ENCODE results near the gene KIF3C. TPM values are rescaled to one million over a fixed set of nuclear protein-coding genes. Genes with fewer than 3 reads are reported as not detected.

Gene KIF3C
- total RNA-seq, 2 donors from 2014 or later = 2.6 to 24.4 TPM

DNA sequence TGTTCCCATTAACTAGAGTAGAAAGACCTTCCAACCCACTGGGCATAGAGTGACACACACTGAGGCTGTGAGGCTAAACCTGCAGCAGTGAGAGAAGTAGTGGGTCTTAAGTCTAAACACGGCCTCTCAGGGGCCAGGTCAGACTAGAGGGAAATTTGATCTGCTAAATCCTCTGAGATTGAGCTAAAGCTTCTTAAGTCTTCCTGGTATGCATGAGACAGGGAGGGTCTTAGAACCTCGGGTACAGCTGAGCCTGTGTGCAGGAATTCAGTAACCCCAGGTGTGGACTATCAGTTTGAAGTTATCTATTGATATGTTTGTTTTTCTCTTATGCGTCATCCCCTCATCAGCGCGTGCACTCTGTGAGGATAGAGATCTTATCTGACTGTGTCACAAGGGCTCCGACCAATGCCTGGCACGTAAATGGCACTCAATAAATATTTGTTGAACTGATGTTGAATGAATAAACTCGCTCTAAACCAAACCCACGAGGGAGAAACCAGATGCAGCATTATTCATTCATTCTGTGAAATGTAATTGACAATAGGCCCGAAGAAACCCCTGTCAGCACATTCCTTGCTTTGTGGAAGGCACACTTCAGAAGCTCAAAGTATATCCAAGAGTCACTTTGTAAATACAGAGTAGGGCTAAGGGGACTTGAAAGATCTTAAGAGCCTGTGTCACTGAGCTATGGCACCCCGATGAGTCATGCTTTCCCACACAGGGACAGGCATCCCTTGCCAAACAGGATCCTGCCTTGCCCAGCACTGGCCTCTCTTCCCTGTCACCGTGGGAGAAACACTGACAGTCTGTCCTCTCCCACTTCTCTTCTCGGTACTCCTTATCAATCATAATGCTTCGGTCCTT is 29.9 kb upstream of the KIF3C start:
- TF ChIP-seq, protein P1, sequence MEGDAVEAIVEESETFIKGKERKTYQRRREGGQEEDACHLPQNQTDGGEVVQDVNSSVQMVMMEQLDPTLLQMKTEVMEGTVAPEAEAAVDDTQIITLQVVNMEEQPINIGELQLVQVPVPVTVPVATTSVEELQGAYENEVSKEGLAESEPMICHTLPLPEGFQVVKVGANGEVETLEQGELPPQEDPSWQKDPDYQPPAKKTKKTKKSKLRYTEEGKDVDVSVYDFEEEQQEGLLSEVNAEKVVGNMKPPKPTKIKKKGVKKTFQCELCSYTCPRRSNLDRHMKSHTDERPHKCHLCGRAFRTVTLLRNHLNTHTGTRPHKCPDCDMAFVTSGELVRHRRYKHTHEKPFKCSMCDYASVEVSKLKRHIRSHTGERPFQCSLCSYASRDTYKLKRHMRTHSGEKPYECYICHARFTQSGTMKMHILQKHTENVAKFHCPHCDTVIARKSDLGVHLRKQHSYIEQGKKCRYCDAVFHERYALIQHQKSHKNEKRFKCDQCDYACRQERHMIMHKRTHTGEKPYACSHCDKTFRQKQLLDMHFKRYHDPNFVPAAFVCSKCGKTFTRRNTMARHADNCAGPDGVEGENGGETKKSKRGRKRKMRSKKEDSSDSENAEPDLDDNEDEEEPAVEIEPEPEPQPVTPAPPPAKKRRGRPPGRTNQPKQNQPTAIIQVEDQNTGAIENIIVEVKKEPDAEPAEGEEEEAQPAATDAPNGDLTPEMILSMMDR (IDR thresholded peaks at IDR 0.05) = no peak
- TF ChIP-seq POLR2AphosphoS5 (IDR thresholded peaks at IDR 0.05) = peak; percentile 77
- peak overlapping the region; percentile 67 to 73 for H3K27ac ChIP-seq
- no peaks in the 10 kb centered on the region for H3K27me3 ChIP-seq (replicated peaks; ENCODE audit: insufficient read depth)
- peak; percentile 87 for DNase-seq (ENCODE audit: low spot score)
- no peak overlapping the region for H3K4me3 ChIP-seq
- no peaks in the 10 kb centered on the region for H3K36me3 ChIP-seq
- no peaks in the 10 kb centered on the region for H3K9me3 ChIP-seq
- 21% methylated on average over 14 of the region's 14 CpGs for WGBS
- peaks cover 5% of the 10 kb centered on the region for H3K4me1 ChIP-seq (replicated peaks)
- intact Hi-C loops (cut with DNase I) = no loop called here

DNA sequence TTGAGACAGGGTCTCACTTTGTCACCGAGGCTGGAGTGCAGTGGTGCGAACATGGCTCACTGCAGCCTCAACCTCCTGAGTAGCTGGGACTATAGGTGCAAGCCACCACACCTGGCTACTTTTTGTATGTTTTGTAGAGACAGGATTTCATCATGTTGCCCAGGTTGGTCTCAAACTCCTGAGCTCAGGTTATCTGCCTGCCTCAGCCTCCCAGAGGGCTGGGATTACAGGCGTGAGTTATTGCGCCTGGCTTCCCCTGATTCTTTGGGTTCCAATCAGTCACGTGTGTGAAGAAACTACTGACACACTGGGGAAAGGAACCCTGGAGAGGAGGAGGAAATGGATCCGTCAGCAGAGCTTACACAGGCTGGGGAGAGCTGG is 29.3 kb upstream of the KIF3C start:
- H3K4me1 ChIP-seq (replicated peaks) = peaks cover 5% of the 10 kb centered on the region
- no peak for DNase-seq (ENCODE audit: low spot score)

DNA sequence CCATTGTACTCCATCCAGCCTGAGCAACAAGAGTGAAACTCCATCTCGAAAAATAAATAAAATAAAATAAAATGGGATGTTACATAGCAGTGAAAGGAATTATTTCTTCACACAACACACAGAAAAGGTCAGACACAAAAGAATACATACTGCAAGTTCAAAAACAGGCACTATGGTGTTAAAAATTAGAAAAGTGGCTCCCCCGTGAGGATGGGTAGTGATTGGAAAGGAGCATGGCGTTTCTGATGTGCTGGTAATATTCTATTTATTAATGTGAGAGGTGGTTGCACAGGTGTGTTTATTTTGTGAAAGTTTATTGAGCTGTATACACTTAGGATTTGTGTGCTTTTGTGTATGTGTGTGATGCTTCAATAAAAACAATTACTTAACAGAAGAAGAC is 28.6 kb upstream of the KIF3C start:
- DNase-seq (ENCODE audit: low spot score) = no peak
- H3K9me3 ChIP-seq = no peaks in the 10 kb centered on the region
- no peaks in the 10 kb centered on the region for H3K36me3 ChIP-seq
- TF ChIP-seq POLR2A (IDR thresholded peaks at IDR 0.05) = no peak
- no peak for TF ChIP-seq POLR2AphosphoS5 (IDR thresholded peaks at IDR 0.05)
- TF ChIP-seq, protein P1 (IDR thresholded peaks at IDR 0.05) = no peak
- H3K4me1 ChIP-seq (replicated peaks) = peaks cover 5% of the 10 kb centered on the region
- no peak overlapping the region for H3K27ac ChIP-seq
- intact Hi-C loops (cut with DNase I) = no loop called here
- H3K27me3 ChIP-seq (replicated peaks; ENCODE audit: insufficient read depth) = no peaks in the 10 kb centered on the region
- no peak overlapping the region for H3K4me3 ChIP-seq
- WGBS = 59% methylated on average over 3 of the region's 3 CpGs

More for the DNA sequence above, 29.3 kb upstream of the KIF3C start:
- Histone ChIP-seq H3K27ac (peak overlapping the region; percentile 67 to 73), H3K36me3 (no peaks in the 10 kb centered on the region), H3K9me3 (no peaks in the 10 kb centered on the region), H3K27me3 (replicated peaks; ENCODE audit: insufficient read depth) (no peaks in the 10 kb centered on the region), H3K4me3 (no peak overlapping the region)
- TF ChIP-seq POLR2AphosphoS5 (IDR thresholded peaks at IDR 0.05) = no peak
- TF ChIP-seq POLR2A (IDR thresholded peaks at IDR 0.05) = no peak
- TF ChIP-seq, protein P1 (IDR thresholded peaks at IDR 0.05) = no peak
- 68% methylated on average over 6 of the region's 6 CpGs for WGBS
- intact Hi-C loops (cut with DNase I) = no loop called here

DNA sequence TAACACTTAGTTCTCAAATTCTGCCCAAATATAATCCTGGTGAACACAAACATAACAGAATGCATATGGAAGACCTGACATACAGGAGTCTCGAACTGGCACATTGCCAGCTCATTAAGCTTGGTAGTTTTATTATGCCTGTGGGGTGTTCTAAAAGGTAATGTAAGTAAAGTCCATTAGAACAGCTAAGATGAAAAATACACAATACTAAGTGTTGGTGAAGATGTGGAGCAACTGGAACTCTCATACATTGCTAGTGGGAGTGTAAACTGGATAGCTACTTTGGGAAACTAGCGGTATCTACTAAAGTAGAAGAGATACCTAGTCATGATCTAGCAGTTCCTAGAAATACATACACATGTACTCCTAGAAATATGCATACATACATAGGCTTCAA is 27.3 kb upstream of the KIF3C start:
- H3K4me3 ChIP-seq = no peak overlapping the region
- intact Hi-C loops (cut with DNase I) = no loop called here
- H3K27me3 ChIP-seq (replicated peaks; ENCODE audit: insufficient read depth) = no peaks in the 10 kb centered on the region
- H3K36me3 ChIP-seq = no peaks in the 10 kb centered on the region
- peaks cover 5% of the 10 kb centered on the region for H3K4me1 ChIP-seq (replicated peaks)
- DNase-seq (ENCODE audit: low spot score) = no peak
- no peaks in the 10 kb centered on the region for H3K9me3 ChIP-seq
- WGBS = 84% methylated on average over 2 of the region's 2 CpGs
- no peak overlapping the region for H3K27ac ChIP-seq
- no peak for TF ChIP-seq POLR2A (IDR thresholded peaks at IDR 0.05)
- TF ChIP-seq, protein P1 (IDR thresholded peaks at IDR 0.05) = no peak
- TF ChIP-seq POLR2AphosphoS5 (IDR thresholded peaks at IDR 0.05) = no peak

Data from prostate gland (tissue), 2 donors.